ENCODE measurements around the gene ATF2. TPM values are rescaled to one million over a fixed set of nuclear protein-coding genes. Genes with fewer than 3 reads are reported as not detected.
A peak's percentile ranks its signal among the peaks of the same experiment; 100 is the strongest.

Gene ATF2
- total and polyA plus RNA-seq, 7 donors, result 13.2 to 59.6 (median 46.0) TPM

DNA sequence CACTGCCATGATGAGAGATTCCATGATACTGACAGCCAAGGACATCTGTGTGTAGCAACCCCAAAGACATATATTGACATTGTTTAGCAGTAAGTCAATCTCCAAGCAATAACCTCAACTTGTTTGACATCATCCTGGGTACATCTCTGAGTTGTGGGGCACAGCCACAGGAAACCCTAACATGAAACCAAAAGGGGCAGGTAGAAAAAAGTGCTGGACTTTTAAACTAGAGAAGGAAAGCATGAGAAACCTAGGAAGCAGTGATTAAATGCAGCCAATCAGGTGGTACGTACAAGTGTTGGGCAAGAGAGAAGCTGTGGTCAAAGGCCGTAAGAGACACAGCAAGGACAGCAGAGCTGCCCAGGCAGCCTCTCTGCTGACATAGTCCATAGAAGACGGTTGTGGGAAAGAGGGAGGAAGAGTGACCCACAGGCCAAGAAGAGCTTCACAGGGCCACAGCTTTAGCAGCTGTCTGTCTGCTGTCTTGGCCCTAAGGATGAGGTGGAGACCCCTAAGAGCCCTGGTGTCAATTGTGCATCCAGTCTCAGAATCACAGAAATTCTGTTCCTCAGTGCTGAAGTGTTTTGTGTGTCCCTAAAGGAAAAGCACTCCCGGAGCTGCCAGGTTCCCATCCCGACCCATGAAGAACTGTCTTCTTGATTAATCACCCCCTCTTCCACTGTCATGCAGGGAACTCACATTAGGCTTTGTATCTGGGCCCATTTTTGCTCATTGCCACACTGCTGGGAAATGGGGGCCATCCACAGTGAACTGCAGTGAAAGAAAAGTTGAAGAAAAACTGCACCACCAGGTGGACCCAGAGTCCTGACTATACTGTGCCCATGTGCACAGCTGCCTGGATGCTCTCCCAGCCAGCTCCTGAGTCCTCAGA lies 137.4 kb downstream of the ATF2 start:
- H3K27me3 ChIP-seq, result no peaks in the 10 kb centered on the region
- H3K4me3 ChIP-seq, result no peak overlapping the region
- H3K4me1 ChIP-seq, result no peaks in the 10 kb centered on the region
- H3K9me3 ChIP-seq, result no peaks in the 10 kb centered on the region
- H3K27ac ChIP-seq, result no peak overlapping the region
- no peak for DNase-seq
- intact Hi-C loops (cut with DNase I), result no loop called here
- 86 to 89% methylated on average over 5 of the region's 5 CpGs for WGBS, 2 donors
- H3K36me3 ChIP-seq, result no peaks in the 10 kb centered on the region
- no peak for TF ChIP-seq POLR2A (IDR thresholded peaks at IDR 0.05)
- TF ChIP-seq CTCF (IDR thresholded peaks at IDR 0.05), result peak in 1 of 4 experiments; percentile 11

GRCh38 chr2:175027755-175028154 lies 140.2 kb downstream of the ATF2 start:
- no peak for TF ChIP-seq CTCF (IDR thresholded peaks at IDR 0.05)
- no peak for TF ChIP-seq EP300 (IDR thresholded peaks at IDR 0.05)
- no peak for TF ChIP-seq POLR2A (IDR thresholded peaks at IDR 0.05)
- no peak for TF ChIP-seq POLR2AphosphoS5 (IDR thresholded peaks at IDR 0.05)
- no peak overlapping the region for H3K4me3 ChIP-seq
- H3K27me3 ChIP-seq, result no peaks in the 10 kb centered on the region
- intact Hi-C loops (cut with DNase I), result no loop called here
- no peak for DNase-seq
- H3K27ac ChIP-seq, result peak overlapping the region in 3 of 4 donors; percentile 4 to 53 (median 45)
- H3K9me3 ChIP-seq, result no peaks in the 10 kb centered on the region
- no peaks in the 10 kb centered on the region for H3K4me1 ChIP-seq
- H3K36me3 ChIP-seq, result no peaks in the 10 kb centered on the region
- WGBS, 2 donors, result 94 to 95% methylated on average over 3 of the region's 3 CpGs

- TF ChIP-seq POLR2AphosphoS5 (IDR thresholded peaks at IDR 0.05), result no peak
- TF ChIP-seq EP300 (IDR thresholded peaks at IDR 0.05), result no peak
- TF ChIP-seq POLR2A (IDR thresholded peaks at IDR 0.05), result no peak
- no peak for TF ChIP-seq CTCF (IDR thresholded peaks at IDR 0.05)
- H3K36me3 ChIP-seq, result no peaks in the 10 kb centered on the region
- no peaks in the 10 kb centered on the region for H3K27me3 ChIP-seq
- DNase-seq, result no peak
- intact Hi-C loops (cut with DNase I), result no loop called here
- H3K27ac ChIP-seq, result no peak overlapping the region
- no peaks in the 10 kb centered on the region for H3K9me3 ChIP-seq
- WGBS, 2 donors, result 90 to 96% methylated on average over 2 of the region's 2 CpGs
- H3K4me3 ChIP-seq, result no peak overlapping the region
- H3K4me1 ChIP-seq, result no peaks in the 10 kb centered on the region
These were observed 141.6 kb downstream of the ATF2 start for GRCh38 chr2:175026385-175026784.

DNA sequence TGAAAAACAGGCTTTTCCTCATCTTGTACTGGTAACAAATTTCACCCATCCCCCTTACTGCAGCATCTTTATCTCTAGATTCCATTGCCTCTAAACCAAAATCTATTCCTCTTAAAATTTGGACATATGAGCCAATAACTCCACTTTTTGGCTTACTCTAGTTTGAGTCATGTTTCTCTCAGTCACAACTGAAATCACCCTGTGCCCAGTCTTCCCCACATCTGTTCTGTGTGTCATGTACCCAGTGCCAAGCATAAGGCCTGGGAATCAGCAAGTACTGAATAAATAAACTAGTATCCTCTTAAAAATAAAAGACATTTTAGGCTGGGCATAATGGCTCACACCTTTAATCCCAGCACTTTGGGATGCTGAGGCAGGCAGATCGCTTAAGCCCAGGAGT lies 142.1 kb downstream of the ATF2 start:
- no peak overlapping the region for H3K4me3 ChIP-seq
- no peaks in the 10 kb centered on the region for H3K36me3 ChIP-seq
- intact Hi-C loops (cut with DNase I), result no loop called here
- no peaks in the 10 kb centered on the region for H3K4me1 ChIP-seq
- TF ChIP-seq EP300 (IDR thresholded peaks at IDR 0.05), result no peak
- no peak for TF ChIP-seq POLR2A (IDR thresholded peaks at IDR 0.05)
- TF ChIP-seq POLR2AphosphoS5 (IDR thresholded peaks at IDR 0.05), result no peak
- no peak for TF ChIP-seq CTCF (IDR thresholded peaks at IDR 0.05)
- no peak overlapping the region for H3K27ac ChIP-seq
- H3K9me3 ChIP-seq, result no peaks in the 10 kb centered on the region
- H3K27me3 ChIP-seq, result no peaks in the 10 kb centered on the region
- 93 to 94% methylated on average over 1 of the region's 1 CpG for WGBS, 2 donors
- DNase-seq, result no peak

Data from sigmoid colon (tissue), 7 donors.